H1 (cell line): Measurements from ENCODE around the gene TPMT. TPM values are rescaled to one million over a fixed set of nuclear protein-coding genes. Genes with fewer than 3 reads are reported as not detected.

Source experiments
- CTCF ChIA-PET: fragments of 300-600 bp; sonication (Branson Sonifier 250); formaldehyde crosslinking; loops from one replicate; lab custom pipeline; 2021; ENCODE audit not compliant: partially characterized antibody; lab: Charles Lee
- POLR2A ChIA-PET: fragments of 300-600 bp; sonication (Branson Sonifier 250); formaldehyde crosslinking; loops from one replicate; lab custom pipeline; 2021; ENCODE audit warnings: inconsistent platforms; ENCODE audit not compliant: partially characterized antibody; lab: Charles Lee
- DNase-seq, 2 experiments: peaks; one replicate each; pipeline versions ENCODE4 v3.0.0 to v3.0.0-alpha.2; 2010 to 2022; ENCODE audit warnings: low spot score in 2 of 2, low read depth in 1 of 2, mixed read lengths in 1 of 2
- FAIRE-seq: peaks from 2 replicates; lab custom pipeline; 2011; peaks lifted over from hg19 to GRCh38; lab: Jason Lieb, UNC
- H2AFZ ChIP-seq: 2 replicates; pipeline ENCODE4 v1.8.1; 2012; ENCODE audit warnings: low read length, inconsistent platforms
- H2AK5ac ChIP-seq: 2 replicates; pipeline ENCODE4 v1.6.1; 2013; ENCODE audit warnings: low read depth, low read length
- H2BK120ac ChIP-seq: replicated peaks from 2 replicates; pipeline ENCODE3; 2013; ENCODE audit warnings: low read depth, low read length, inconsistent platforms
- H2BK12ac ChIP-seq: 2 replicates; pipeline ENCODE4 v1.6.1; 2013; ENCODE audit warnings: low read depth, low read length
- H2BK15ac ChIP-seq: 2 replicates; pipeline ENCODE4 v1.6.1; 2013; ENCODE audit warnings: low read length
- H2BK20ac ChIP-seq: 2 replicates; pipeline ENCODE4 v1.6.1; 2013; ENCODE audit warnings: low read length
- H2BK5ac ChIP-seq: 2 replicates; pipeline ENCODE4 v1.6.1; 2013; ENCODE audit warnings: low read depth, low read length
- H3K14ac ChIP-seq: 2 replicates; pipeline ENCODE4 v1.6.1; 2013; ENCODE audit warnings: inconsistent platforms; ENCODE audit not compliant: insufficient read length
- H3K18ac ChIP-seq: 2 replicates; pipeline ENCODE4 v1.6.1; 2013; ENCODE audit warnings: low read length; ENCODE audit errors: extremely low read depth
- H3K23ac ChIP-seq: 2 replicates; pipeline ENCODE4 v1.6.1; 2013; ENCODE audit warnings: inconsistent platforms; ENCODE audit not compliant: insufficient read length
- H3K23me2 ChIP-seq: 2 replicates; pipeline ENCODE4 v1.6.1; 2013; ENCODE audit warnings: low read depth, low read length
- H3K27ac ChIP-seq: 2 replicates; pipeline ENCODE4 v1.6.1; 2011; ENCODE audit warnings: low read depth, low read length, inconsistent platforms
- H3K27me3 ChIP-seq, 4 experiments: replicated peaks in 1 of 4; 1 replicate in 1 of 4; 2 replicates in 3 of 4; pipeline versions ENCODE4 v1.6.1 to v1.8.1; 2011 to 2013; ENCODE audit warnings: low read length in 3 of 4, mild to moderate bottlenecking in 3 of 4, inconsistent platforms in 2 of 4, mixed read lengths in 2 of 4, moderate library complexity in 1 of 4; ENCODE audit not compliant: control insufficient read depth in 3 of 4, insufficient read depth in 3 of 4; ENCODE audit errors: extremely low read depth in 1 of 4
- H3K36me3 ChIP-seq, 4 experiments: 2 replicates each; pipeline versions ENCODE4 v1.6.1 to v1.8.1; 2011 to 2013; ENCODE audit warnings: mild to moderate bottlenecking in 4 of 4, low read length in 3 of 4, moderate library complexity in 2 of 4, control low read depth in 1 of 4, inconsistent platforms in 1 of 4; ENCODE audit not compliant: insufficient read depth in 4 of 4, control insufficient read depth in 2 of 4
- H3K4ac ChIP-seq: replicated peaks from 2 replicates; pipeline ENCODE3; 2013; ENCODE audit warnings: low read length, low read depth, mixed read lengths, inconsistent platforms; ENCODE audit not compliant: insufficient read length
- H3K4me1 ChIP-seq, 4 experiments: replicated peaks in 1 of 4; 1 replicate in 1 of 4; 2 replicates in 3 of 4; pipeline versions ENCODE4 v1.6.1 to v1.8.1; 2011 to 2013; ENCODE audit warnings: low read length in 3 of 4, inconsistent platforms in 2 of 4, mixed read lengths in 1 of 4; ENCODE audit not compliant: insufficient read depth in 4 of 4, control insufficient read depth in 3 of 4
- H3K4me2 ChIP-seq, 2 experiments: 2 replicates each; pipeline versions ENCODE4 v1.6.1 to v1.8.1; 2011 to 2013; ENCODE audit warnings: low read depth in 2 of 2, low read length in 2 of 2, control low read depth in 1 of 2, inconsistent platforms in 1 of 2, mild to moderate bottlenecking in 1 of 2; ENCODE audit not compliant: insufficient read depth in 1 of 2
- H3K4me3 ChIP-seq, 4 experiments: fragments of 200-600, 300-600 bp in 1 of 4; sonication (generic), shearing (Covaris generic), sonication (Bioruptor Twin) in 1 of 4; 2 replicates each; pipeline versions ENCODE4 v1.5.1 to v1.8.1; 2011 to 2016; ENCODE audit warnings: low read length in 4 of 4, low read depth in 3 of 4, control low read depth in 2 of 4, inconsistent platforms in 2 of 4, mild to moderate bottlenecking in 2 of 4, mixed read lengths in 1 of 4, moderate library complexity in 1 of 4; ENCODE audit not compliant: insufficient read depth in 2 of 4; ENCODE audit errors: extremely low read depth in 1 of 4
- H3K56ac ChIP-seq: replicated peaks from 2 replicates; pipeline ENCODE3; 2013; ENCODE audit warnings: low read depth, mild to moderate bottlenecking, mixed read lengths, low read length, inconsistent platforms; ENCODE audit not compliant: insufficient read length
- H3K79me1 ChIP-seq: 2 replicates; pipeline ENCODE4 v1.6.1; 2013; ENCODE audit warnings: low read depth, low read length, control low read depth
- H3K79me2 ChIP-seq, 2 experiments: 2 replicates each; pipeline versions ENCODE4 v1.6.1 to v1.8.1; 2012 to 2013; ENCODE audit warnings: low read length in 2 of 2, mild to moderate bottlenecking in 2 of 2, inconsistent platforms in 1 of 2; ENCODE audit not compliant: insufficient read depth in 2 of 2, control insufficient read depth in 1 of 2
- H3K9ac ChIP-seq, 4 experiments: replicated peaks in 1 of 4; 1 replicate in 1 of 4; 2 replicates in 3 of 4; pipeline versions ENCODE4 v1.6.1 to v1.8.1; 2011 to 2013; ENCODE audit warnings: low read depth in 3 of 4, low read length in 3 of 4, control low read depth in 2 of 4, mild to moderate bottlenecking in 2 of 4, moderate library complexity in 2 of 4, inconsistent platforms in 1 of 4; ENCODE audit errors: extremely low read depth in 1 of 4
- H3K9me3 ChIP-seq, 2 experiments: 2 replicates each; pipeline versions ENCODE4 v1.6.1 to v1.8.1; 2012 to 2013; ENCODE audit warnings: mild to moderate bottlenecking in 2 of 2, moderate library complexity in 2 of 2, control low read depth in 1 of 2, inconsistent platforms in 1 of 2, low read depth in 1 of 2, low read length in 1 of 2, mixed read lengths in 1 of 2; ENCODE audit not compliant: insufficient read depth in 2 of 2
- H4K20me1 ChIP-seq, 2 experiments: replicated peaks in 1 of 2; 2 replicates each; pipeline versions ENCODE3 to v1.8.1; 2011 to 2013; ENCODE audit warnings: inconsistent platforms in 2 of 2, low read length in 2 of 2, mild to moderate bottlenecking in 1 of 2; ENCODE audit not compliant: insufficient read depth in 2 of 2, control insufficient read depth in 1 of 2
- H4K5ac ChIP-seq: 2 replicates; pipeline ENCODE4 v1.6.1; 2013; ENCODE audit warnings: low read length, low read depth, mixed read lengths, inconsistent platforms; ENCODE audit not compliant: insufficient read length
- H4K8ac ChIP-seq: 2 replicates; pipeline ENCODE4 v1.8.0; 2013; ENCODE audit warnings: mild to moderate bottlenecking, moderate library complexity, low read length, inconsistent platforms; ENCODE audit not compliant: insufficient read depth; ENCODE audit errors: extremely low read depth
- H4K91ac ChIP-seq: replicated peaks from 2 replicates; pipeline ENCODE3; 2013; ENCODE audit warnings: low read length, mixed read lengths, inconsistent platforms; ENCODE audit not compliant: insufficient read length
- CBX8 ChIP-seq: fragments of 300-800, 300-1000 bp; sonication (generic); IDR thresholded peaks from 2 replicates; pipeline ENCODE4 v1.7.1; 2016; ENCODE audit warnings: low read depth, low read length, borderline replicate concordance
- CHD1 ChIP-seq: IDR thresholded peaks from 2 replicates; pipeline ENCODE4 v1.6.1; 2012; ENCODE audit warnings: low read depth, low read length, improper control_type of control experiment
- CTBP2 ChIP-seq: IDR thresholded peaks from 2 replicates; pipeline ENCODE4 v1.7.0; 2011; ENCODE audit warnings: borderline replicate concordance, mild to moderate bottlenecking, moderate library complexity, mixed read lengths, low read length; ENCODE audit not compliant: insufficient read depth, insufficient read length
- WGBS, 2 experiments: shearing (Covaris generic) in 1 of 2; methylation state at CpG; one replicate each; pipeline versions ENCODE4 v1.1.6 to v1.1.7; 2013 to 2015; ENCODE audit warnings: low lambda C conversion rate in 2 of 2, mixed read lengths in 2 of 2, inconsistent platforms in 1 of 2, low coverage in 1 of 2, missing lambda C conversion rate in 1 of 2; ENCODE audit not compliant: insufficient replicate concordance in 2 of 2, insufficient coverage in 1 of 2, insufficient read length in 1 of 2; ENCODE audit errors: extremely low coverage in 1 of 2, missing lambda C conversion rate in 1 of 2; 5-methylcytosine and 5-hydroxymethylcytosine counted together
- polyA plus RNA-seq, 7 experiments: library from polyadenylated mRNA; depleted of rRNA in 3 of 7; stranded (reverse) in 5 of 7; unstranded in 2 of 7; fragments of >200 nt in 5 of 7; fragments of 200-250 nt in 2 of 7; gene quantifications; 1 replicate in 5 of 7; 2 replicates in 1 of 7; 4 replicates in 1 of 7; pipeline versions ENCODE4 v1.2.1 to v1.2.3, GENCODE V29; 2011 to 2013; ENCODE audit warnings: missing spikeins in 2 of 7, mixed read lengths in 2 of 7
- total RNA-seq: library from RNA; stranded (reverse); fragmentation: NEBNext Ultra II Directional; extraction: Animal tissue kit (Norgen Biotek cat#: 25700); gene quantifications from 2 replicates; pipeline ENCODE4 v1.2.1, GENCODE V29; 2021

The TPMT gene
- total and polyA plus RNA-seq, 2 of the 8 experiments (the other 6 are each of a cell fraction or from before 2014, with no cell fraction given) = 12.3 to 17.2 TPM

GRCh38 chr6:18189196-18189595, 34.3 kb upstream of the TPMT start:
- Histone ChIP-seq H3K27ac (no peak overlapping the region), H4K91ac (no peak overlapping the region), H3K14ac (no peak overlapping the region), H3K9me3 (no peaks in the 10 kb centered on the region), H3K79me2 (no peaks in the 10 kb centered on the region), H2BK12ac (no peak overlapping the region), H3K18ac (no peak overlapping the region), H3K9ac (no peak overlapping the region), H3K36me3 (peaks cover 0 to 5% (median 0%) of the 10 kb centered on the region in 4 experiments; a peak in 1 of 8 replicates), H3K23me2 (no peaks in the 10 kb centered on the region), H2AK5ac (no peak overlapping the region), H3K4me3 (no peak overlapping the region), H3K4me2 (no peak overlapping the region), H4K20me1 (no peaks in the 10 kb centered on the region), H3K56ac (no peak overlapping the region), H2BK20ac (no peak overlapping the region), H4K5ac (no peak overlapping the region), H4K8ac (no peak overlapping the region), H3K4me1 (peaks cover 4 to 12% (median 10%) of the 10 kb centered on the region in 4 experiments), H3K4ac (no peak overlapping the region), H3K23ac (no peak overlapping the region), H2BK15ac (no peak overlapping the region), H3K27me3 (no peaks in the 10 kb centered on the region), H2AFZ (no peak overlapping the region), H2BK5ac (no peak overlapping the region), H2BK120ac (no peak overlapping the region), H3K79me1 (no peaks in the 10 kb centered on the region)
- no peak for FAIRE-seq
- WGBS, 2 experiments = 100% methylated on average over 2 of the region's 2 CpGs; no CpG with 5 or more reads in 1 of the 2 experiments
- no peak for DNase-seq
- ChIA-PET POLR2A (no interaction called here), CTCF (no interaction called here)
- TF ChIP-seq CTBP2 = no peak
- no peak for TF ChIP-seq CHD1
- TF ChIP-seq CBX8 = no peak
